HG03521 (cell line): ENCODE results near the gene DLX6.

Experiments
- ATAC-seq: cut with Tn5 transposase; IDR thresholded peaks from one replicate; pipeline ENCODE4 v1.9.1; 2021; ENCODE audit warnings: mild to moderate bottlenecking, moderate library complexity; ENCODE audit not compliant: unreplicated experiment

The DLX6 gene

GRCh38 chr7:97009753-97010732 is 4.7 kb downstream of the DLX6 start:
- no peak for ATAC-seq

GRCh38 chr7:97011104-97011503 is 5.8 kb downstream of the DLX6 start:
- no peak for ATAC-seq

GRCh38 chr7:97011536-97012364 is 6.4 kb downstream of the DLX6 start:
- no peak for ATAC-seq

- no peak for ATAC-seq
Measured at GRCh38 chr7:97012365-97013133, 7.2 kb downstream of the DLX6 start.

- ATAC-seq = no peak
Measured at GRCh38 chr7:97013134-97013844, 7.9 kb downstream of the DLX6 start.

- no peak for ATAC-seq
Measured at GRCh38 chr7:97013845-97014134, 8.4 kb downstream of the DLX6 start.

GRCh38 chr7:97014145-97014750 is 8.9 kb downstream of the DLX6 start:
- ATAC-seq = no peak

GRCh38 chr7:97015279-97015678 is 9.9 kb downstream of the DLX6 start:
- no peak for ATAC-seq

- ATAC-seq = no peak
Measured at GRCh38 chr7:97015756-97016380, 10.5 kb downstream of the DLX6 start.

- no peak for ATAC-seq
Measured at GRCh38 chr7:97016381-97017191, 11.2 kb downstream of the DLX6 start.

- no peak for ATAC-seq
Measured at GRCh38 chr7:97017192-97018125, 12.1 kb downstream of the DLX6 start.

- no peak for ATAC-seq
Measured at GRCh38 chr7:97018126-97018601, 12.8 kb downstream of the DLX6 start.

GRCh38 chr7:97018791-97019531 is 13.6 kb downstream of the DLX6 start:
- no peak for ATAC-seq

- no peak for ATAC-seq
Measured at GRCh38 chr7:97019710-97020225, 14.4 kb downstream of the DLX6 start.

- ATAC-seq = no peak
Measured at GRCh38 chr7:97020601-97020995, 15.2 kb downstream of the DLX6 start.

- ATAC-seq = no peak
Measured at GRCh38 chr7:97020996-97021746, 15.8 kb downstream of the DLX6 start.
